A549 (cell line): ENCODE results near the gene CACNA1I. TPM values are rescaled to one million over a fixed set of nuclear protein-coding genes. Genes with fewer than 3 reads are reported as not detected.
A peak's percentile ranks its signal among the peaks of the same experiment; 100 is the strongest.

Experiments used
- ATAC-seq, 2 experiments: fragments of 200-7000 bp in 1 of 2; fragments of >200 bp in 1 of 2; cut with Nextera tagmentation in 1 of 2; cut with Tn5 transposase in 1 of 2; 3 replicates each; pipeline versions ENCODE4 v1.8.0 to v1.9.1; 2018 to 2020; ENCODE audit warnings: mild to moderate bottlenecking in 1 of 2, moderate library complexity in 1 of 2
- CTCF ChIA-PET: fragments of 300-600 bp; sonication (Branson Sonifier 250); formaldehyde crosslinking; extraction: SDS; loops from one replicate; lab custom pipeline; 2021; ENCODE audit warnings: antibody characterized with exemption, inconsistent platforms; lab: Yijun Ruan, JAX
- POLR2A ChIA-PET: fragments of 350-600 bp; formaldehyde crosslinking; extraction: SDS; loops from one replicate; lab custom pipeline; 2021; ENCODE audit warnings: antibody characterized with exemption, inconsistent platforms; lab: Yijun Ruan, JAX
- DNase-seq, 2 experiments: peaks; one replicate each; pipeline versions ENCODE4 v3.0.0 to v3.0.0-alpha.2; 2011 to 2016; ENCODE audit warnings: low read depth in 1 of 2, low spot score in 1 of 2
- FAIRE-seq: peaks from 2 replicates; lab custom pipeline; 2011; peaks lifted over from hg19 to GRCh38; lab: Jason Lieb, UNC
- H3K27ac ChIP-seq, 2 experiments: fragments of >200 bp; sonication (Bioruptor Twin); formaldehyde crosslinking; 3 replicates each; pipeline ENCODE4 v1.5.1; 2016 to 2017
- H3K4me1 ChIP-seq: fragments of >200 bp; sonication (Bioruptor Twin); formaldehyde crosslinking; 3 replicates; pipeline ENCODE4 v1.6.1; 2016
- H3K4me2 ChIP-seq: fragments of >200 bp; sonication (Bioruptor Twin); formaldehyde crosslinking; 3 replicates; pipeline ENCODE4 v1.6.1; 2016
- H3K4me3 ChIP-seq: fragments of >200 bp; sonication (Bioruptor Twin); formaldehyde crosslinking; 3 replicates; pipeline ENCODE4 v1.5.1; 2016
- H3K9me3 ChIP-seq: fragments of >200 bp; sonication (Bioruptor Twin); formaldehyde crosslinking; 3 replicates; pipeline ENCODE4 v1.6.1; 2016
- ATOH8 ChIP-seq: fragments of 250-450 bp; sonication (Bioruptor Pico); IDR thresholded peaks from 2 replicates; pipeline ENCODE4 v1.5.0; 2020; ENCODE audit warnings: low read depth, mild to moderate bottlenecking, moderate library complexity
- BHLHE40 ChIP-seq: IDR thresholded peaks from 2 replicates; pipeline ENCODE4 v1.6.1; 2012; ENCODE audit warnings: low read depth, low read length, inconsistent platforms
- CHD2 ChIP-seq: fragments of 150-350 bp; IDR thresholded peaks from 2 replicates; pipeline ENCODE4 v1.6.1; 2014; ENCODE audit warnings: low read length; ENCODE audit not compliant: partially characterized antibody
- E2F6 ChIP-seq: IDR thresholded peaks from 2 replicates; pipeline ENCODE4 v1.6.1; 2012; ENCODE audit warnings: low read depth, borderline replicate concordance
- EHMT2 ChIP-seq: fragments of 200-600 bp; sonication (generic); IDR thresholded peaks from 2 replicates; pipeline ENCODE4 v1.6.1; 2016; ENCODE audit warnings: antibody characterized with exemption, low read depth, mild to moderate bottlenecking, moderate library complexity
- EP300 ChIP-seq, 2 experiments: fragments of >200 bp; sonication (Bioruptor Twin); formaldehyde crosslinking; IDR thresholded peaks; 2 replicates in 1 of 2; 3 replicates in 1 of 2; pipeline ENCODE4 v1.6.1; 2016 to 2017
- ESRRA ChIP-seq: fragments of 150-350 bp; IDR thresholded peaks from 2 replicates; pipeline ENCODE4 v1.6.1; 2014; ENCODE audit warnings: mild to moderate bottlenecking, low read length, borderline replicate concordance
- FOSB ChIP-seq: fragments of 250-450 bp; sonication (Bioruptor Pico); IDR thresholded peaks from 2 replicates; pipeline ENCODE4 v1.5.0; 2020; ENCODE audit warnings: mild to moderate bottlenecking, moderate library complexity
- FOXS1 ChIP-seq: fragments of 250-450 bp; sonication (Bioruptor Pico); IDR thresholded peaks from 2 replicates; pipeline ENCODE4 v1.5.0; 2020; ENCODE audit warnings: mild to moderate bottlenecking, moderate library complexity
- HES2 ChIP-seq: fragments of >200 bp; sonication (Bioruptor Twin); formaldehyde crosslinking; IDR thresholded peaks from 2 replicates; pipeline ENCODE4 v1.6.1; 2016
- HOXA7 ChIP-seq: fragments of 250-450 bp; sonication (Bioruptor Pico); IDR thresholded peaks from 2 replicates; pipeline ENCODE4 v1.5.0; 2020; ENCODE audit warnings: mild to moderate bottlenecking, moderate library complexity
- HOXB5 ChIP-seq: fragments of 250-450 bp; sonication (Bioruptor Pico); IDR thresholded peaks from 2 replicates; pipeline ENCODE4 v1.5.0; 2020; ENCODE audit warnings: mild to moderate bottlenecking, moderate library complexity
- KDM5A ChIP-seq: fragments of 200-600 bp; sonication (generic); IDR thresholded peaks from 2 replicates; pipeline ENCODE4 v1.6.1; 2016; ENCODE audit warnings: antibody characterized with exemption, mild to moderate bottlenecking
- MAX ChIP-seq: IDR thresholded peaks from 2 replicates; pipeline ENCODE4 v1.6.1; 2012
- MAZ ChIP-seq: fragments of 150-350 bp; IDR thresholded peaks from 2 replicates; pipeline ENCODE4 v1.6.1; 2014; ENCODE audit warnings: antibody characterized with exemption, low read depth, low read length, borderline replicate concordance
- MYC ChIP-seq: IDR thresholded peaks from 2 replicates; pipeline ENCODE4 v1.6.1; 2012; ENCODE audit warnings: mild to moderate bottlenecking, inconsistent platforms, low read length, improper control_type of control experiment, borderline replicate concordance
- PBX3 ChIP-seq: IDR thresholded peaks from 2 replicates; pipeline ENCODE4 v1.6.1; 2012
- PHF8 ChIP-seq: fragments of 200-600 bp; sonication (generic); IDR thresholded peaks from 2 replicates; pipeline ENCODE4 v1.6.1; 2016; ENCODE audit warnings: low read depth, mild to moderate bottlenecking, antibody characterized with exemption, moderate library complexity, borderline replicate concordance
- POLR2A ChIP-seq: IDR thresholded peaks from 2 replicates; pipeline ENCODE4 v1.6.1; 2012; ENCODE audit warnings: mild to moderate bottlenecking, low read length
- RAD21 ChIP-seq, 2 experiments: fragments of >200 bp in 1 of 2; sonication (Bioruptor Twin) in 1 of 2; formaldehyde crosslinking in 1 of 2; IDR thresholded peaks in 1 of 2; conservative IDR thresholded peaks in 1 of 2; 2 replicates in 1 of 2; 3 replicates in 1 of 2; pipeline ENCODE4 v1.6.1; 2012 to 2018; ENCODE audit warnings: inconsistent platforms in 1 of 2
- RARB ChIP-seq: fragments of 250-450 bp; sonication (Bioruptor Pico); IDR thresholded peaks from 2 replicates; pipeline ENCODE4 v1.8.0; 2021; ENCODE audit warnings: mild to moderate bottlenecking, moderate library complexity
- RCOR1 ChIP-seq: fragments of 150-350 bp; IDR thresholded peaks from 2 replicates; pipeline ENCODE4 v1.6.1; 2014; ENCODE audit warnings: antibody characterized with exemption, low read length, low read depth
- USF2 ChIP-seq: fragments of 450-650 bp; IDR thresholded peaks from 2 replicates; pipeline ENCODE4 v1.6.1; 2014; ENCODE audit warnings: antibody characterized with exemption
- ZSCAN20 ChIP-seq: fragments of 250-450 bp; sonication (Bioruptor Pico); IDR thresholded peaks from 2 replicates; pipeline ENCODE4 v1.8.0; 2022; ENCODE audit warnings: mild to moderate bottlenecking, moderate library complexity
- WGBS: methylation state at CpG from one replicate; pipeline ENCODE4 v1.1.6; 2017; ENCODE audit errors: missing lambda C conversion rate; 5-methylcytosine and 5-hydroxymethylcytosine counted together
- polyA plus RNA-seq, 4 experiments: library from polyadenylated mRNA; depleted of rRNA in 3 of 4; stranded (reverse); fragments of >200 nt; fragmentation: RNase III in 1 of 4; extraction: RNeasy Plus Mini Kit Qiagen cat#74134 plus additional on column Dnase treatment in 1 of 4; gene quantifications; 2 replicates in 3 of 4; 3 replicates in 1 of 4; pipeline ENCODE4 v1.2.3, GENCODE V29; 2011 to 2017

The CACNA1I gene
- polyA plus RNA-seq, 2 of the 4 experiments (the other 2 are of a cell fraction), result 0.03 to 0.13 TPM

GRCh38 chr22:39641660-39642310 is 71.2 kb downstream of the CACNA1I start:
- no peak overlapping the region for H3K27ac ChIP-seq
- TF ChIP-seq BHLHE40 (no peak), ESRRA (no peak), RAD21 (conservative IDR thresholded peaks at IDR 0.05 in 1 of 2, IDR thresholded peaks at IDR 0.05 in 1 of 2) (peak in 1 of 2 experiments; percentile 17; a peak in 1 of 5 replicates), MAX (no peak), EP300 (IDR thresholded peaks at IDR 0.05) (no peak)
- no peak overlapping the region for H3K4me2 ChIP-seq
- no peak for DNase-seq
- no peak for FAIRE-seq
- no peaks in the 10 kb centered on the region for H3K4me1 ChIP-seq
- no peak overlapping the region for H3K4me3 ChIP-seq
- H3K9me3 ChIP-seq, result no peaks in the 10 kb centered on the region
- ChIA-PET POLR2A (no interaction called here), CTCF (interaction anchor here (0.6 kb wide), 1 partner anchor 103 kb away, joined by 3 read pairs; no protein-coding TSS in a partner anchor)
- no peak for ATAC-seq
- WGBS, result 58% methylated on average over 5 of the region's 9 CpGs

DNA sequence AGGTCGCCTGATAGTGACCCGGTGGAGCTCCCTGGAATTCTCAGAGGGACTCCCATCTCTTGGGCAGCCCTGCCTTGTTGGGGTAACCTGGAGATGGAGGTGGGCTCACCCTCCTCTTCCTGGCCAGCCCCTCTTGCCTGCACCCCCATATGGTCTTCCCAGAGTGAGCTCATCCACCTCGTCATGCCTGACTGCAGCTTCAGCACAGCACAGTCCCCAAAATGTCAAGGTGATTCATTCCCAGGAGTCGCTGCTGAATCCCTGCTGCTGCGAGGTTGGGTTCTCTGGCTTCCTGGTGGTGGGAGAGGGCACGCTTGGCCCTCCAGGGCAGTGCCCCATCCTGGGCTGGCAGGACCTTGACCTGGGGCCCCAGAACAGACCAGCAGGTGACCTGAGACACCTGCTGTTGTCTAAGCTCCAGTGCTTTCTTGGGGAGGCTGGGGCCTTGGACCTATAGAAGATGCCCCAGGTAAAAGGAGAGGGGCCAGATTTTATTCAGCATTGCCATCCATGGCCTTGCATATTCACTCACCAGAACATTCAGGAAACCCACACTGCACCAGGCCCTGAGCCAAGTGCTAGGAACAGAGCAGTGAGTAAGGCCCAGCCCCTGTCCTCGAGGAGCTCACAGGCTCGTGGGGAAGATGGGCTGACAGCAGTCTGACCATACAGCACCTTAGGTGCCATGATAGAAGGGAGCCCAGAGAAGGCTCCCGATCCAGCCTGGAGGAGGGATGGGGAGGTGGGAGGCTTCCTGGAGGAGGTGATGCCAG is 72.9 kb downstream of the CACNA1I start:
- no peak for DNase-seq
- no peak for FAIRE-seq
- TF ChIP-seq KDM5A (no peak), CHD2 (no peak), HOXB5 (no peak), FOSB (CRISPR knock-in tag) (no peak), HES2 (no peak)
- Histone ChIP-seq H3K4me1 (no peaks in the 10 kb centered on the region), H3K27ac (no peak overlapping the region), H3K9me3 (no peaks in the 10 kb centered on the region), H3K4me3 (no peak overlapping the region), H3K4me2 (no peak overlapping the region)
- POLR2A ChIA-PET, result no interaction called here
- WGBS, result 39% methylated on average over 5 of the region's 9 CpGs
- ATAC-seq, result no peak
- CTCF ChIA-PET, result interaction anchor here (1.0 kb wide), 1 partner anchor 13 kb away, joined by 3 read pairs; no protein-coding TSS in a partner anchor

GRCh38 chr22:39645532-39645931 is 75.0 kb downstream of the CACNA1I start:
- Histone ChIP-seq H3K4me3 (no peak overlapping the region), H3K9me3 (no peaks in the 10 kb centered on the region), H3K4me1 (no peaks in the 10 kb centered on the region), H3K27ac (no peak overlapping the region), H3K4me2 (no peak overlapping the region)
- DNase-seq, result no peak
- no CpG with 5 or more reads among the region's 6 CpGs for WGBS
- FAIRE-seq, result no peak
- CTCF ChIA-PET, result no interaction called here
- no peak for TF ChIP-seq FOSB (CRISPR knock-in tag)
- no peak for TF ChIP-seq USF2
- no peak for TF ChIP-seq ZSCAN20
- TF ChIP-seq FOXS1 (CRISPR knock-in tag), result no peak
- no peak for TF ChIP-seq HOXA7 (CRISPR knock-in tag)
- TF ChIP-seq E2F6, result no peak
- TF ChIP-seq HOXB5, result no peak
- no peak for TF ChIP-seq PBX3
- no peak for TF ChIP-seq MYC
- TF ChIP-seq RCOR1, result no peak
- no peak for TF ChIP-seq MAZ
- TF ChIP-seq ATOH8 (CRISPR knock-in tag), result no peak
- no peak for TF ChIP-seq BHLHE40
- no peak for TF ChIP-seq EHMT2
- TF ChIP-seq PHF8, result no peak
- TF ChIP-seq POLR2A, result no peak
- no peak for TF ChIP-seq KDM5A
- no peak for TF ChIP-seq RARB (CRISPR knock-in tag)
- no peak for TF ChIP-seq EP300 (IDR thresholded peaks at IDR 0.05)
- POLR2A ChIA-PET, result no interaction called here
- no peak for ATAC-seq
